ENCODE measurements around the gene CAMKK1. TPM values are rescaled to one million over a fixed set of nuclear protein-coding genes. Genes with fewer than 3 reads are reported as not detected.

CAMKK1 gene
- total RNA-seq (2014; rRNA removed) = 10.1 and 12.4 TPM in 2 replicates
- Bru-seq, nascent RNA = percentile 48 among the genes with signal in this experiment
- BruChase-seq, experiment 1, labeled RNA remaining after a 6-hour chase = percentile 56 among the genes with signal in this experiment
- BruChase-seq, experiment 2, labeled RNA remaining after a 2-hour chase = percentile 55 among the genes with signal in this experiment
- long read RNA-seq, partial matches to known transcripts = 14 of 22 reads
- long read RNA-seq, other reads (novel, unspliced or antisense) = 7 of 22 reads

DNA sequence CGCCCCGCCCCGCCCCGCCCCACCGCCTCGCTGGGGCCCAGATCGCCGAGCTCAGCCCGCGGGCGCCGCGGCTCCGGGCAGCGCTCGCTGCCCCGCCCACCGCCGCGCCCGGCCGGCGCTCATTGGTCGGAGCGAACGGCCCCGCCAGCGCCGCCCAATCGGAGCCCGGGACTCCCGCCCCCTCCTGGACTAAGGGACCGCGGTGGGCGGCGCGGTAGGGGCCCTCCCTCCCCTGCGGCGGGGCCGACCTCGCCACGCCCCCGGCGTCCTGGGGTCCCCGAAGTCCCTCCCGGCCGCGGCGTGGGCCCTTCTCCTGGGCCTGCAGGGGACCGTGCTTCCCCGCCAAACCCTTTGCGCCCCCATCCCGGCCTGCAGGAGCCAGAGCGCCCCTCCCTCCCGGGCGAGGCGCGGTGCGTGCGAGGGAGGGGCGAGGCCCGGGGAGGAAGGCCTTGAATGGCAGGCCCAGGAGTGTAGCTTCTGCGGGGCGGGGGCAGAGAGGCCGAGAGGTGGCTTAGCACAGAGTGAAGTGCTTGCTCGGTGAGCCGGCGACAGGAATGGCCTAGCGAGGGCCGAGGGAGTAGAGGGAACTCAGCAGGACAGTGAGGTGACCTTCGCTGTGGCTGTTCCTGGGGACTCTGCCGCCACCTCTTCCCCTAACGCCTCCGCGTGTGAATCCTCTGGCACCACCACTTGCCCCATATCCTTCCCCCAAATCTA, at the start of gene CAMKK1:
Gene CAMKK1, minus strand, starts transcription at position 51 of the 717 bp plus-strand sequence. CDS start 7,366 bp downstream, outside the sequence.
- H2AFZ ChIP-seq (ENCODE audit: low read length) = peak within 1 kb of the TSS; percentile 75
- intact Hi-C loops (cut with micrococcal nuclease) = no loop called here
- H3K36me3 ChIP-seq (ENCODE audit: low read depth, low read length) = no peaks in the 10 kb centered on the region
- peak; percentile 85 for DNase-seq
- ChIA-PET POLR2A (ENCODE audit: unreplicated experiment) (interaction anchor here (0.7 kb wide), 1 partner anchor 92 kb away, joined by 20 read pairs; the partner anchor contains the start of gene ITGAE), CTCF (interaction anchor here (1.0 to 1.4 kb wide), 2 partner anchors 21 to 47 kb away, joined by 3 to 4 read pairs; partner anchors contain the start of gene NCBP3)
- no TSS peak for BruUV-seq (replicated peaks)
- ATAC-seq = peak; percentile 48
- H3F3A ChIP-seq (ENCODE audit: low read length, unreplicated experiment) = no peaks in the 10 kb centered on the region
- H3K4me1 ChIP-seq (ENCODE audit: insufficient read depth, low read length) = peaks cover 59% of the 10 kb centered on the region
- H3K9me3 ChIP-seq (ENCODE audit: low read length) = no peaks in the 10 kb centered on the region
- no peaks in the 10 kb centered on the region for H4K20me1 ChIP-seq (ENCODE audit: low read length)
- H3K27me3 ChIP-seq (ENCODE audit: low read length) = no peaks in the 10 kb centered on the region
- H3K9me2 ChIP-seq (replicated peaks; ENCODE audit: low read length) = no peaks in the 10 kb centered on the region
- peaks cover 30% of the 10 kb centered on the region for H3K79me2 ChIP-seq (ENCODE audit: low read length)
- H3K27ac ChIP-seq (ENCODE audit: low read length) = peak within 1 kb of the TSS; percentile 27
- TF ChIP-seq, protein P1, sequence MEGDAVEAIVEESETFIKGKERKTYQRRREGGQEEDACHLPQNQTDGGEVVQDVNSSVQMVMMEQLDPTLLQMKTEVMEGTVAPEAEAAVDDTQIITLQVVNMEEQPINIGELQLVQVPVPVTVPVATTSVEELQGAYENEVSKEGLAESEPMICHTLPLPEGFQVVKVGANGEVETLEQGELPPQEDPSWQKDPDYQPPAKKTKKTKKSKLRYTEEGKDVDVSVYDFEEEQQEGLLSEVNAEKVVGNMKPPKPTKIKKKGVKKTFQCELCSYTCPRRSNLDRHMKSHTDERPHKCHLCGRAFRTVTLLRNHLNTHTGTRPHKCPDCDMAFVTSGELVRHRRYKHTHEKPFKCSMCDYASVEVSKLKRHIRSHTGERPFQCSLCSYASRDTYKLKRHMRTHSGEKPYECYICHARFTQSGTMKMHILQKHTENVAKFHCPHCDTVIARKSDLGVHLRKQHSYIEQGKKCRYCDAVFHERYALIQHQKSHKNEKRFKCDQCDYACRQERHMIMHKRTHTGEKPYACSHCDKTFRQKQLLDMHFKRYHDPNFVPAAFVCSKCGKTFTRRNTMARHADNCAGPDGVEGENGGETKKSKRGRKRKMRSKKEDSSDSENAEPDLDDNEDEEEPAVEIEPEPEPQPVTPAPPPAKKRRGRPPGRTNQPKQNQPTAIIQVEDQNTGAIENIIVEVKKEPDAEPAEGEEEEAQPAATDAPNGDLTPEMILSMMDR (conservative IDR thresholded peaks at IDR 0.05; ENCODE audit: low read depth, low read length) = no peak
- TF ChIP-seq EZH2 (IDR thresholded peaks at IDR 0.05; ENCODE audit: low read length, unreplicated experiment) (no peak), EZH2phosphoT487 (IDR thresholded peaks at IDR 0.05; ENCODE audit: borderline replicate concordance, low read length) (no peak)
- H3K4me3 ChIP-seq (ENCODE audit: low read length) = peak within 1 kb of the TSS; percentile 79
- H3K9ac ChIP-seq (ENCODE audit: low read length) = peak within 1 kb of the TSS; percentile 74
- peak within 1 kb of the TSS; percentile 86 for H3K4me2 ChIP-seq (ENCODE audit: low read length)

DNA sequence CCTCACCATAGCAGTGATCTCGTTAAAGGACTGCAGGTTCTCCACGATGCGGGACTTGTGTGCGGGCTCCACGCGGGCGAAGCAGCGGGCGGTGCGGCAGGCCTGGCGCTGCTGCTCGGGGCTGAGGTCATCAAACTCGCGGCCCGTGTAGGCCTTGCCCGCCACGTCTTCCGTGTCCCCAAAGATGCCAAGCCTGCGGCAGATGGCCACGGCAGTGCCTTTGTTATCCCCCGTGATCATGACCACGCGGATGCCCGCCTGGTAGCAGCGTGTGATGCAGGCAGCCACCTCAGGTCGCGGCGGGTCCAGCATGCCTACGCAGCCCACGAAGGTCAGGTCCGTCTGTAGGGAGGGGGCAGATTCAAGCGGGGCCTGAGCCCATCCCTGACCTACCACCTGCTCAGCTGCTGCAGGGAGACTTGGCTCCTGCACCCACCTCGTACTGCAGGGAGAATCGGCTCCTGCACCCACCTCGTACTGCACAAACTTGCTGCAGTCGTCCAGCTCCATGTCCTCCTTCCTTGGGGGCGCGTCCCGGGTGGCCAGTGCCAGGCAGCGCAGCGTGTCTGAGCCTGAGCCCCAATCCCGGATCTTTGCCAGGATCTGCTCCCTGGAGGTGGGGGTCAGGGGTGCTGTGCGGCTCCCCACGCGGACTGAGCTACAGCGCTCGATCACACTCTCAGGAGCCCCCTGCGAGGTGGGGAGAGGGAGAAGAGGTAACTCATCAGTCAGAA, 48.3 kb upstream of the CAMKK1 start:
- H4K20me1 ChIP-seq (ENCODE audit: low read length) = no peaks in the 10 kb centered on the region
- H3K9me3 ChIP-seq (ENCODE audit: low read length) = no peaks in the 10 kb centered on the region
- no peak overlapping the region for H3K4me3 ChIP-seq (ENCODE audit: low read length)
- no peaks in the 10 kb centered on the region for H3F3A ChIP-seq (ENCODE audit: low read length, unreplicated experiment)
- no peak for TF ChIP-seq EZH2 (IDR thresholded peaks at IDR 0.05; ENCODE audit: low read length, unreplicated experiment)
- no peak for TF ChIP-seq EZH2phosphoT487 (IDR thresholded peaks at IDR 0.05; ENCODE audit: borderline replicate concordance, low read length)
- TF ChIP-seq, protein P1 (conservative IDR thresholded peaks at IDR 0.05; ENCODE audit: low read depth, low read length) = no peak
- H3K4me1 ChIP-seq (ENCODE audit: insufficient read depth, low read length) = no peaks in the 10 kb centered on the region
- H3K27ac ChIP-seq (ENCODE audit: low read length) = no peak overlapping the region
- H3K4me2 ChIP-seq (ENCODE audit: low read length) = no peak overlapping the region
- H3K79me2 ChIP-seq (ENCODE audit: low read length) = no peaks in the 10 kb centered on the region
- ATAC-seq (no peak), DNase-seq (no peak)
- no peak overlapping the region for H2AFZ ChIP-seq (ENCODE audit: low read length)
- intact Hi-C loops (cut with micrococcal nuclease) = no loop called here
- BruUV-seq (replicated peaks) = no TSS peak
- ChIA-PET POLR2A (ENCODE audit: unreplicated experiment) (no interaction called here), CTCF (no interaction called here)
- no peaks in the 10 kb centered on the region for H3K27me3 ChIP-seq (ENCODE audit: low read length)
- H3K9ac ChIP-seq (ENCODE audit: low read length) = no peak overlapping the region
- H3K9me2 ChIP-seq (replicated peaks; ENCODE audit: low read length) = no peaks in the 10 kb centered on the region
- H3K36me3 ChIP-seq (ENCODE audit: low read depth, low read length) = no peaks in the 10 kb centered on the region

Measured in PC-3 (cell line).